Hematopoietic multipotent progenitor cell (in vitro differentiated cells): ENCODE measurements around the gene KAT14. TPM values are rescaled to one million over a fixed set of nuclear protein-coding genes. Genes with fewer than 3 reads are reported as not detected.
"Not testable (repeated sequence)": the region's sequence is repeated elsewhere in the genome, so short reads cannot be mapped to it uniquely, and the experiment has no call there.

Source experiments
- DNase-seq, 3 donors: peaks; one replicate each; pipeline ENCODE4 v3.0.0-alpha.2; 2011 to 2015; ENCODE audit warnings: low read depth in 2 of 3, low spot score in 2 of 3
- total RNA-seq: library from RNA; depleted of rRNA; stranded (reverse); fragments of >200 nt; gene quantifications from one replicate; pipeline ENCODE4 v1.2.3, GENCODE V29; 2012

KAT14 gene
- total RNA-seq, 1 donor, result 8.3 TPM

DNA sequence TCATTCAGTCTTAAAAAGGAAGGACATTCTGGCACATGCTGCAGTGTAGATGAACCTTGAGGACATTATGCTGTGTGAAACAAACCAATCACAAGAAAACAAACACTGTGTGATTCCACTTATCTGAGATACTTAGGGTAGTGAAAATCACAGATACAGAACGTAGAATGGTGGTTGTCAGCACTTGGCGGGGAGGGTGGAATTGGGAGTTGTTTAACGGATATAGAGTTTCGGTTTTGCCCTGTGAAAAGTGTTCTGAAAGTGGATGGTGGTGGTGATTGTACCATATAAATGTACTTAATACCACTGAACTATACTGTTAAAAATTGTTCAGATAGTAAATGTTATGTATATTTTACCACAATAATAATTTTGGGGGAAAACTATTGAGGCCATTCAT is 18.4 kb downstream of the KAT14 start:
- DNase-seq, result no peak

DNA sequence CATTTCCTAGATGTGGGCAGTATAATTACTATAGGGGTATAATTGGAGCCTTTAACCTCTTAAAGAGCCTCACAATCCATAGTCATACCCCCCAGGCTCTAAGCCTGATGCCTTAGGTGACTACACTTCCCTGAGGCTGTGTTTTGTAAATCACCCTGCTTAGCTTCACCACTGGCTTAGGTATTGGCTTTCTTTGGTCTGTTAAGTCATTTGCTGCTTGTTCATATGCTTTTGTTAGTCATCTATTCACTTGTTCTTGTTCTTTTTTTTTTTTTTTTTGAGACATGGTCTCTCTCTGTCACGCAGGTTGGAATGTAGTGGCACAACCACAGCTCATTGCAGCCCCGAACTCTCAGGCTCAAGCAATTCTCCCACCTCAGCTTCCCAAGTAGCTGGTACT is 26.7 kb downstream of the KAT14 start:
- no peak for DNase-seq

DNA sequence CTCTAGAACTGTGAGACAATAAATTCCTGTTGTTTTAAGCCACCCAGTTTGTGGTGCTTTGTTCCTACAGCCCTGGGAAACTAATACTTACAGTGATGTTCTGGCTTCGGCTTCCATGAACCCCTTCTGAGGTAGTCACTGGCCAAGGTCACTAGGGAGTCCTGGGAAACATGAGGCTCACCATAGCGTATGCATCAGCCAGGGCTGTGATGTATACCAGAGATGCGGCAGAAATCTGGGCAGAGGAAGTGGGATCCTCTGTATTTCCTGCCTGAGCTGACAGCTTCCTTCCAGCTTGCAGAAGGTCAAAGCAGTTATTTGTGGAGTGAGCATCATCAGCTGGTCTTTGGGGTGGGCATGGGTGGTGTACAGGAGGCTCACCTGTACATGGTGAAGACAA is 27.9 kb downstream of the KAT14 start:
- DNase-seq, result no peak

DNA sequence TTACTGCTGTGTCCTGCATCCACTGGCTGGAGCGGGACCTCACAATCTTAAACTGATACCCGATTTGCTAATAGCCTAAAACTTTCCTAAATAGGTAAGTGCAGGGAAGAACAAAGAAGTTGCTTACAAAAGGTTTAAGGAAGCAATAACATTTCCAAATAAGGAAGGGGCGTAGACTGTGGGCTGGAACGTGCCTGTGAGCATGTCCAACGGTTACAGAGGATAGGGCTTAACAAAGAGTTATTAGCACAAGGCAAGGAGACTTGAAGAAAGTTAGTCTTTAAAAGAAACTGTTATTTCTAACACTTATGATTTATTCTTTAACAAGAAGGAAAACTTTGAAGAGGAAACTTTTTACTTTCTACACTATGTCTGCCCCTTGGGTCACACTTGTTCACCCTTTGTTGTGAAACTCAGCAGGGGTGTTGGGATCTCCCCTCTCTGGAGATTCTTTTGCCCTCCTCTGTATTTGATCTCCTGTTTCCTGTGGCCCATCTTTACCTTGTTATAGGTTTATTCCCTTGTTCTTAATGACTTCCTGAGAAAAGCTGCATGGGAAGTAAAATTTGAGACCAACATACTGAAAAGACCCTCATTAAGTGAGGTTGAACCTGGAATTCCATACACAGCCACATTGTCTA is 28.7 kb downstream of the KAT14 start:
- DNase-seq, result no peak

DNA sequence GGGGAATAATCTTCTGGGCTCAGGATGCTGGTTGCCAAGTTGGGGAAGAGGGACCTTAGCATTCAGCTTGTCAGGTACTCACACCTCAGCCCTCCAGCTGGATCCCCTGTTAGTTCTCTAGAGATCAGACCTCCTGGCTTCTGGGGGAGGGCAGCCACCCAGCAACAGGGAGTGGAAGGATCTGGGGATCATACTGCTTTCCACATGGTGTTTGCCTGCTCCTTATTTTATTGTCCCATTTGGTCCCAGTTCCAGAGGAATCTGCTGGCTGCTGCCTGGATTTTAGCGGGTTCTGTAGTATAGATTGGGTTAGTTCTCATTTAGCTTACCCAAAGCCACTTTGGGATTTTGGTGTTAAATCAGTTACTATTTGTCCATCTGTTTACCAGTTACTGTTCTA is 29.3 kb downstream of the KAT14 start:
- no peak for DNase-seq

DNA sequence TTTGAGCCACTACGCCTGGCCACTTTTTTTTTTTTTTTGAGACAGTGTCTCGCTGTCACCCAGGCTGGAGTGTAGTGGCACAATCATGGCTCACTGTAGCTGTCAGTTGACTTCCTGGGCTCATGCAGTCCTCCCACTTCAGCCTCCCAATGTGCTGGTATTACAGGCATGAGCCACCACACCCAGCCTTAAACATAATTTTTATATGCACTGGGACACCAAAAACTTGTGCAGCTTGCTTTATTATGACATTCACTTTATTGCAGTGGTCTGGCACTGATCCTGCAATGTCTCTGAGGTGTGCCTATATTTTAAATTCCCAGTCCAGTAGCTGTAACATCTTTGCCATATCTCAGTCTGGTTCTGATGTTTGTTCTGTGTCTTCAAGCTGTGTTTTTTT is 34.7 kb downstream of the KAT14 start:
- DNase-seq, result no peak

DNA sequence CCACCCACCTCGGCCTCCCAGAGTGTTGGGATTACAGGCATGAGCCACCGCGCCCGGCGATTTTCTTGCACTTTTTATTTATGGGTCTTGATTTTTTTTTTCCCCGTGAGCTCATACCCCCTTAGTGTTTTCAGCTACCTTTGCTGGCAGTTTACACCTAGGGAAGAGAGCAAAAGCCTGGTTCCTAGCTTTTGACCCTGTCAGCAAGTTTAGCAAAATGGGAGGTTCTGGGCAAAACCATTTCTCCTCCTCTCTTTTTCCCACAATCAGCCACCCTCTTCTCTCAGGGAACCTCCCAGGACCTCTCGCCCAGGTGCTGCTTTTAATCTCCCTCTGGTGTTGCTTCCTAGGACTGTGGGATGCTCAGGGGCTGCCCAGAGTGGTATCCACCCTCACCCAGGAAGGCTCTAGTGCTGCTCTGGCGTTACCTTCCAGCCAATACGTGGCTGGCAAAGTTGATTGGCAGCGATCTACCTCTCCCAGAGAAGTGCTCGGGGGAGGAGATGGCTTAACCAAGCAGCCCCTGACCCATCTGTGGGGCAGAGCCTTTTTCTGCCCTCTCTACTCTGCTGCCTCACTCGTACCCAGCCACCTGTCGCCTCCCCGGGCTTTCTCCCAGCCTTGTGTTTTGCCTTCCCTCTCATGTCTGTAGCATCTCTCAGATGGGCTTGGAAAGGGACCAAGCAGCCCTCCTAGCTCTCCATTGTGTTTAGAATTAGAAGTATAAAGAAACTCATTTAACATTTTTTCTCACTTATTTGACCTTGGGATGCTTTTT is 37.4 kb downstream of the KAT14 start:
- no peak for DNase-seq

DNA sequence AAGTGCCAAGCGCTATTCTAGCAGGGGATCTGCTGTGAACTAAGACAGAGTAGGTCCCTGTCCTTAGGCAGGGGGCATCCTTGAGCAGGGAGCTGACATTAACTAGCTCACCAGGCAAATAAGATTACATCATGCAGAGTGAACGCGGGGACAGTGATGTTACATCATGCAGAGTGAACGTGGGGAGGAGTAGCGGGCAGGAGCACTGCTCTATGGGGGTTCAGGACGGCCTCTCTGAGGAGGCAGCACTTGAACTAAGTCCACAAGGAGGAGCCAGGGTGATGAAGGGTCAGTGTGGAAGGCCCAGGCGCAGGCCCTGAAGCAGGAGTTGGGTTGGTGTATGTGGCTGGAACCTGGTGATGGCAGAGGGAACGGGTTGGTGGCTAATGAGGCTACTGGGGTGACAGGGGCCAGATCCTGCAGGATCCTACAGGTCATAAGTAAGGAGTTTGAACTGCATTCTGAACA is 38.7 kb downstream of the KAT14 start:
- DNase-seq, result no peak

DNA sequence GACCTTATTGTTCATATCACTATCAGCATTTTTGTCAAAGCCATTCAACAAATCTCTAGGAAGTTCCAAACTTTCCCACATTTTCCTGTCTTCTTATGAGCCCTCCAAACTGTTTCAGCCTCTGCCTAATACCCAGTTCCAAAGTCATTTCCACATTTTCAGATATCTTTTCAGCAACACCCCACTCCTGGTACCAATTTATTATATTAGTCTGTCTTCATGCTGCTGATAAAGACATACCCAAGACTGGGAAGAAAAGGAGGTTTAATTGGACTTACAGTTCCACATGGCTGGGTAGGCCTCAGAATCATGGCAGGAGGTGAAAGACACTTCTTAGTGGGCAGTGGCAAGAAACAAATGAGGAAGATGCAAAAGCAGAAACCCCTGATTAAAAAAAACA is 42.7 kb downstream of the KAT14 start:
- not testable (repeated sequence) for DNase-seq

DNA sequence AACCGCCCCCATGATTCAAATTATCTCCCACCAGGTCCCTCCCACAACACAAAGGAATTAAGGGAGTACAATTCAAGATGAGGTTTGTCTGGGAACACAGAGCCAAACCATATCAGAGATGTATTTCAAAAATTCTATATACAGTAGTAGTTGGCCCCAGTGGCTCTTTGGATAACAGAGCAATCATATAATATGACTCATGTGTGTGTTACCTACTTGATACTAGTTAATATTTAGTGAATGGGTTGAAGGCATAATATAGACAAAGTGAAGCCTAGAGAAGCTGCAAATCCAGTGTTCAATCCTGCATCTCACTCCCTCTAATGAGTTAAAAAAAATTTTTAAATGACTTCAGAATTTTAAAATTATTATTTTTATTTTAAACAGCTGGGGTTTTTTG is 43.2 kb downstream of the KAT14 start:
- DNase-seq, result no peak

DNA sequence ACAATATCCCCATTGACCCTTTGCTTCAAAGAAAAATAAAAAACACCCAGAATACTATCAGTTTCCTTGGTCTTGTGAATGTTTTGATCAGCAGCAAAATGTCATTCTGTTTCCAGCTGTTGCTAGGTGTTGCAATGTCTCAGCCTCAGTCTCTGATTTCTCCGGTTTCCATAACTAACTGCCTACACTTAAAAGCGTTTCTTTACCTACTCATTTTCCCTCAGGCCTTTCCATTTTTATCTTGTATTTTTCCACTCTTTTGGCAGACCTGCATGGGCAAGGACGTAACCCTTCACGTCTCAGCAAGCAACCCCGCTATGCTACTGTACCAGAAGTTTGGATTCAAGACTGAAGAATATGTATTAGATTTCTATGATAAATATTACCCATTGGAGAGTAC is 49.4 kb downstream of the KAT14 start:
- no peak for DNase-seq

DNA sequence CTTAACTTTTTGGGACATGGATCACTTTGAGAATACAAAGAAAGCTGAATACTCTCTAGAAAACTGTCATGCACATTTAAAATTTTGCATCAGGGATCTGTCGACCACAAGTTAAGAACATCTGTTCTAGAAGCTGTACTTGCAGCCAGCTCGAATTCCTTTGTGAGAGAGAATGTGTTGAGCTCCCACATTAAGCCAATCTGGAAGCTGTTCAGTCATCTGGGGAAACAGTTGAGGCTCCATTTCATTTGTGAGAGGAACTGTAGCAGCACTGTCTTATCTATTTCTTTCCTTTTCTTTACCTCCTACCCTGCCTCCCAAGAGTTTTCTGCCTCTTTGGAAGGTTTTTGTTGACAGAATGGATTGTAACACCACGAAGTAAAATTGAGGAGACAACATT is 50.8 kb downstream of the KAT14 start:
- DNase-seq, result no peak

DNA sequence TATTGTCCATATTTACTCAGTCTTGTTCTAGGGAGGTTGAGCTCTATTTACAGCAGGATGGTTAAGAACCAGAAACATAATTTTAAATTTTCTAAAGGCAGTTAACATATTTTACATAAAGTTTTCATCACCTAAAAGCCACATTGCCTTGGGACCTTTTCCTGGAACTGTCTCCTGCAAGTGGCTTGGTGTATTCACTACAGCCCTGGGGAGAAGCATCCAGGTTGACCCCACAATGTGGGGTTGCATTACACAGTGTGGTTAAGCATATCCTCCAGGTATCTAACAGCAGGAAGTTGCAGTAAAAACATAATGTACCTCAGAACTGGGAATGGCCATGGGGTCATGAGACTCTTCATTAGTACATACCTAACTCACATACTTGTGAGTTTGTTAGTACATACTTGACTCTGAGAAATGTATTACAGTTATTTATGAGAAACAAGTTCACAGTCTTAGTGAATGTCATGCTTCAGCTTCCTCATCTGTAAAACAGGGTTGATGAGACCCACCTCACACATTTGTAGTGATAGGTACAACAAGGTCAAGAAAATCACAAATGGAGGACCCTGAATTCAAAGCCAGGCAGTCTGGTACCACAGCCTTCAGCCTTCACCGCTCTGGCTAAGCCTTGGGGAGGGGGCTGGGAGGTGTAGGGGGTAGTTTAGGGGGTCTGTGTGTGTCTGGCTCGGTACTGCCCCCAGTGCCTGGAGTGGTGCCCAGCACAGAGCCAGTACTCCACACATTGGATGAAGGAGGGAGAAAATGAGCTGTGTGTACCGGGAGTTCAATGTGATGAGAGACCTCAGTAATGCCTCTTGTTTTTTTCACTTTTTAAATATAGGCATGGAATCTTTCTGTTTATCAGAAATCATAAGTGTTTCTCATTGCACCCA is 52.9 kb downstream of the KAT14 start:
- DNase-seq, result no peak

DNA sequence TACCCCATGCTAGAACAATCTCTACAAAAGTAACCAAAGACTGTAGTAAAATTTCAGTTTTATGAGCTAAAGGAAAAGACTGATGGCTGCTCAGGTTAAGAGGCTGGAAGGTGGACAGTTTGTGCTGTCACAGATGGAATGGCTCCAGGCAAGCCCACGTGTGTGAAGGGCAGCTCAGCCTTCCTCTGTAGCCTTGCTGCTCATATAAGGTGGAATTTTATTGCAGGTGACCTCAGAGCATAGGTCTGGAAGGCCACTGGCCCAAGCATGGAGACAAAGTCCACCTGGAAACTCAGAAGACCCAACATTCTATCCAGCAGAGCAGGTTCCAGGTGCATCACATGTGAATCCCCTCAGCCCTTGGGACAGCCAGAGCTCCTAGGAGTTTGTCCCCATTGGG is 53.6 kb downstream of the KAT14 start:
- no peak for DNase-seq

DNA sequence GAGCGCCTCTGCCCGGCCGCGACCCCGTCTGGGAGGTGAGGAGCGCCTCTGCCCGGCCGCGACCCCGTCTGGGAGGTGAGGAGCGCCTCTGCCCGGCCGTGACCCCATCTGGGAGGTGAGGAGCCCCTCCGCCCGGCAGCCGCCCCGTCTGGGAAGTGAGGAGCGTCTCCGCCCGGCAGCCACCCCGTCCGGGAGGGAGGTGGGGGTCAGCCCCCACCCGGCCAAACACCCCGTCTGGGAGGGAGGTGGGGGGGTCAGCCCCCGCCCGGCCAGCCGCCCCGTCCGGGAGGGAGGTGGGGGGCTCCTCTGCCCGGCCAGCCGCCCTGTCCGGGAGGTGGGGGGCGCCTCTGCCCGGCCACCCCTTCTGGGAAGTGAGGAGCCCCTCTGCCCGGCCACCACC is 56.8 kb downstream of the KAT14 start:
- DNase-seq, result not testable (repeated sequence)

DNA sequence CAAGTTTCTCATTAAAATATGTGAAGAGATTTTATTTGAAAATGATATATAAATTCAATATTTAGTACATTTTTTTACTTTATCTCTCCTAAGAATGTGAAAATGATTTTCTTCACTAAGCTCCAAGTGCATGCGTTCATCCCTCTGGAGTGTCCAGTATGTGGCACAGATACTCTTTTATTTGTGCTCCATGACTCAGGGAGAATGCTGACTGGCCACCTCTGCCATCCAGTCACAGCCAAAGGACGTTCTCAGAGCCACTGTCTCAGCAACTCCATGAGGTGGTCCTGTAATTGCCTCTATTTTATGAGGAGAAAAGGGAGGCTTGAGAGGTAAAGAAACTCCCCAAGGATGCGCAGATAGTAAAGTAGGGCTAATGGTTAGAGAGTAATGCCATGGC is 58.3 kb downstream of the KAT14 start:
- DNase-seq, result no peak

DNA sequence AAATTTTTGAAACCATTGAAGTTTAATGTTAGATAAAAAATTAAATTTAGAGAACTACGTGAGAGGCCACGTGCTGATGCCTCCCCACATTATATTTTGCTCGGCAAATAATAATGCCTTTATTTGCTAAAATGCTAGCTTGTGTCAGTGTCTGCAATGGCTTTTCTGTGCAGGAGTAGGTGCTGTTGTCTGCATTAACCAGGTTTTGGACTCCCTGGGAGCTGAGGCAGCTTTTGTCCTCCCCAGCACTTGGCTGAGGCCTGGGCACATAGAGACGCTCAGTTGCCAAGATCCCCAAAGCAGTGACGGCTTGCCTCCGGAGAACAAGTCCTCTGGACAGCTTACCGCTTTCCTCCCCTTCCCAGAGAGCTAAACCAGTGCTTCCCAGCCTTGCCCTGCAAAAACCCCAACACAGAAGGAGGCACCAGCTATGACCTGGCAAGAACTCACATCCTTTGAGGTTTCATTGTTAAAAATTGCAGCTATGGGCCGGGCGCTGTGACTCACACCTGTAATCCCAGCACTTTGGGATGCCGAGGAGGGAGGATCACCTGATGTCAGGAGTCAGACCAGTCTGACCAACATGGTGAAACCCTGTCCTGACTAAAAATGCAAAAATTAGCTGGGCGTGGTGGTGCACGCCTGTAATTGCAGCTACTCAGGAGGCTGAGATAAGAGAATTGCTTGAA is 59.9 kb downstream of the KAT14 start:
- DNase-seq, result no peak

DNA sequence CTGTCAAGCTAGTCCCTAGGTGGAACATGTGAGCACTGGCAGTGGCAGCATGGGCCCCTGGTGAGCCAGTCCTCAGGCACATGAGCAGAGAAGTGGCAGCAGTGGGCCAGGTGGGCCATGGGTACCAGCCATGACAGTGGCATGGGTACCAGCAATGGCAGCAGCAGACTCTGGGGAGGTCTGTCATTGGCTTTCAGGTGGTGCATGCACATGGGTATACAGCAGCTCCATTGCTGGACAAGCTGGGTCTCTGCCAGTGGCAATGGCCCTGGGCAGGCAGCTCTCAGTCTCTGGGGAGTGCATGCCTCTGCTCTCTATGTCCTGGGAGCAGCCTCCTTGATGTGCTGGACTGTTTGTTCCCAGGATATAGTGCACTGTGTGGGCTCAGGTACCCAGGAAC is 65.3 kb downstream of the KAT14 start:
- no peak for DNase-seq

DNA sequence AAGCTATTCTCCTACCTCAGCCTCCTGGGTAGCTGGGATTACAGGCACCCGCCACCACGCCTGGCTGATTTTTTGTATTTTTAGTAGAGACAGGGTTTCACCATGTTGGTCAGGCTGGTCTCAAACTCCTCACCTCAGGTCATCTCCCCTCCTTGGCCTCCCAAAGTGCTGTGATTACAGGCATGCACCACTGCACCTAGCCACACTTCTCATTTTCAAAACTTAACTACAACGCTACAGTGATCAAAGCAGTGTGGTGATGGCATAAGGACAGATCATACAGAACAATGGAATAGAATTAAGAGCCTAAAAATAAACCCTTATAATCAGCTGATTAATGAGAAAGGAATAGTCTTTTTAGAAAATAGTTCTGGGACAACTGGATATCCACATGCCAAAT is 66.0 kb downstream of the KAT14 start:
- not testable (repeated sequence) for DNase-seq

DNA sequence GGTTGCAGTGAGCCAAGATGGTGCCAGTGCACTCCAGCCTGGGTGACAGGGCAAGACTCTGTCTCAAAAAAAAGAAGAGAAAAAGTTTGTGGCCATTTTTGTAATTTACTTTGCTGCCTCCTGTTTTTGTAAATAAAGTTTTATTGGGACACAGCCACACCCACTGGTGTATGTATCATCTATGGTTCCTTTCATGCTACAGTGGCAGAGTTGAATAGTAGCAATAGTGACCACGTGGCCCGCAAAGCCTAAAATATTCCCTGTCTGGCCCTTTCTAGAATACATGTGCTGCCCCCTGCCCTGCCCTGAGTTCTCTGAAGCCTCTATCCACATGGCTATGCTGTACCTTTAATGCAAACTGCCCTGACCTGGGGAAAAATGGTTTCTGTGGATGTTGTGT is 75.3 kb downstream of the KAT14 start:
- DNase-seq, result no peak

DNA sequence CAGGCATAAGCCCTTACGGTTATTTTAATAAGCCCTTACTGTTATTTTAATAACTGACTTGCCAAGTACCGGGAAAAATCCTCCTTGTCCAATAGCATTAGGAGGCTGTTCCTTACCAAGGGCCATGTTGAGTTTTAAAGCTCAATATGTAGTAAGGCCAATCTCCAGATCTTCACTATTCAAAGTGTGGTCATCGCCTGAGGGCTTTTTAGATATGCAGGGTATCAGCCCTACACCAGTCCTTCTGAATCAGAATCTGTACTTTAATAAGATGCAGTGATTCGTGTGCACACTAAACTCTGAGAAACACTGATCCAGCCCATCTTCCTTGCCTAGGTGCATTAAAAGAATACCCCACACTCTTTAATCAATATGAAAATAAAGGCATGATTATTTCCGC is 77.9 kb downstream of the KAT14 start:
- no peak for DNase-seq
